T1000 (cell line): ENCODE measurements around the gene ZNF474.

Source experiments
- DNase-seq: peaks from one replicate; lab custom pipeline; 2025; ENCODE audit warnings: mixed read lengths; lab: John Stamatoyannopoulos, UW

ZNF474 gene

DNA sequence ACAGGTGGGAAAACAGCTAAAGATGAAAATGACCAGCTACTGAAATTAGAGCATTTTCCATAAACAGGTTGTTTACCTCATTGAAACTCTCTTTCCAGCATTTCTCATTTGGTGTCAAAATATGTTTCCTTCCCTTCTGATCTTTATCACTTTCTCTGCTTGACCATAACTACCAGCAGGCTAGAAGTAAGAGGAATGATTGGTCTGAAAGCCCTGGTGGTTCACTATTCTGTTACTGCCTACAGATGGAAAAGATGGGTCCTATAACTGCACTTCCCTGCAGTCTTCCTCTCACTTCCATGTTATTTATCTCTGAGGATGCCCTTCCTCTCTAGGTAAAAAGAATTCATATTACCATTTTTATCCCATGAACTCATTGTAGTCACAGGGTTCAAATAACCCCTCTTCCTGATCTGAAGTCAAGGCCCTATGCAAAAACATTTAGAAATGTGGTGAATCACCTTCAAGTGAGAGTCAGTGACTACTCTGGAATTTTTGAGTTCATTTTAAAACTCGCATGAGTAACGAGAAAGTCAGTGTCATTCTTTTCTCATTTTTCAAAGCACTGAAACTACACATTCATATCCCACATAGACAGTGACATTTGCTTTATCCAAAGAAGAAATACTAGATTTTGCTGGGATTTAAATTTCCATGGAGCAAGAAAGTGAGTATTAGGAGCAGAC is 51.7 kb downstream of the ZNF474 start:
- no peak for DNase-seq

DNA sequence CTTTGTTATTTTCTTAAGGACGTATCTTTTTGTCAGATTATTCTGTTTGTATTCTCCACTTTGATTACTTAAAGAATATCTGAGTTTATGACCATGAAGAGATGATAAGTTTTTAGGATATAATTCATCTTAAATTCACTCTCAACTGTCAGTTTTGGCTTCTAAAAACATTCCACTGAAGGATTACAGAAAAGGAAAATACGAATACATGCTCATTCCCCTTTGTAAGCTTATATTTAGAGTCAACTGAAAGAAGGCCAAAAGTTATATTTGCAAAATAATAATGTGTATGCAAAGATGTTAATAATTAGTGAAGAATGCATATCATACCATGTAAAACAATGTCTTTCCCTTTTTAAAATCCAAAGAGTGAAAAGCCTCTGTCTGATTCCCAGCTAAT is 52.5 kb downstream of the ZNF474 start:
- no peak for DNase-seq

DNA sequence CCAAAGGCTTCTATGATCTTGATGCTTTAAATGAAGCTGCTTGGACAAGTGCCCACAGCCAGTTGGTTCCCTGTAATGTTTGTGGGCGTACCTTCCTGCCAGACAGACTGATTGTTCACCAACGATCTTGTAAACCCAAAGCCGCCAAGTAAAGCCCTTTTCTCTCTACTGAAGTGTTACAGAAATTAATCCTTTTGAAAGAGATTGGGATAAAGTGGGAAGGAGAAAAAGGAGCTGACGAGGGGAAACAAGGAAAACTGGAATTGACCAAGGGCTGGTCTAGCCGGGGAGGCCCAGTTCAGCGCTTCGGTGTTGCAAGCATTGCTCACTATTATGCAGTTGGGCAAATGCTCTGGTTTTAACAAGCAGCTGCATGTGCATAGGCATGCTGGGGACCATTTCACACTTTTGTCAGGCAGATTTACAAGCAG is 53.2 kb downstream of the ZNF474 start:
- DNase-seq: no peak

DNA sequence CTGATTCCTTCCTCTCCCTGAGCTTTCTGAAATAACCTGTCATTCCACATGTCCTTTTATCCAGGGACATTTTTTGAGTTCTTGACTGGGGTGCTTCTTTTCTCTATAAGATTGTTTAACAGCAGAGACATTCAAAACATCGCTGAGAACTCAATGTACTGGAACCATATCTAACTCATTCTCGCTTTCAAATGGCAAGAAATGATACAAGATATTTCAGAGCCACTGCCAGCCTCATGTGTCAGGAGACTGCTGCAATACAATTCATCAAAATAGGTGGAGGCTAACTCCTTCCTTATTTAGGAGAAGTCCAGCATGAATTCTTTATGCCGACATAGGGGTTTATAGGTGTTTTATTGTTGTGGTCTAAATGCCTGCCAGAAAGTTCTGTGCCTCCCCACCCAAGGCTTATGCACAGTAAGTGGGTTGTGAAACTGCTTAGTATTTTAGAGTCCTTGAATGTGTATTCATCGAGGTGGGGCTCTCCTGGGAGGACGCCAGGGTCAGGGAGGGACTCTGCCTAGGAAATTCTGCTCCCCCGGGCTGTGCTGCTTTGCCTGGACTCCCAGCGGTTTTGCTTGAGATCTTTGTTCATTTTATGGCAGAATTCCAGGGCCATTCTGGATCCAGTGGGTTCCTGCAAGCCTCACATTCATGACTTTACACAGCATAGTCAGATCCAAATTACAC is 53.9 kb downstream of the ZNF474 start:
- DNase-seq: peak; percentile 40

DNA sequence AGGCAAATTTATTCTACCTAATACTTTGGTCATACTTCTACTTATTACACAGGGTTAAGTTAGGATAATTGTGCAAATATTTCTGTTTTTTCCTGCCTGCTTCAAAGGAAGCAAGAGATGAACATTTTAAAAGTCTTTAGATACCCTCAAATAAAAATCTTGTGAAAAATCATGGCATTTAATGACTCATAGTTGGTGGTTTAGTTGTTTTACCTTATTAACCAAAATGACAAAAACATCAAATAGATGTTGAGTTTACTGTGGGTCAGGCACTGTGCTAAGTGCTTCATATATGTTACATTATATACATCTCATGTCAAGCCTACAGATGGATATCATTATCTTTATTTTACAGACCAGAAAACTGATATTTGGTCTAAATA is 54.4 kb downstream of the ZNF474 start:
- DNase-seq: no peak

DNA sequence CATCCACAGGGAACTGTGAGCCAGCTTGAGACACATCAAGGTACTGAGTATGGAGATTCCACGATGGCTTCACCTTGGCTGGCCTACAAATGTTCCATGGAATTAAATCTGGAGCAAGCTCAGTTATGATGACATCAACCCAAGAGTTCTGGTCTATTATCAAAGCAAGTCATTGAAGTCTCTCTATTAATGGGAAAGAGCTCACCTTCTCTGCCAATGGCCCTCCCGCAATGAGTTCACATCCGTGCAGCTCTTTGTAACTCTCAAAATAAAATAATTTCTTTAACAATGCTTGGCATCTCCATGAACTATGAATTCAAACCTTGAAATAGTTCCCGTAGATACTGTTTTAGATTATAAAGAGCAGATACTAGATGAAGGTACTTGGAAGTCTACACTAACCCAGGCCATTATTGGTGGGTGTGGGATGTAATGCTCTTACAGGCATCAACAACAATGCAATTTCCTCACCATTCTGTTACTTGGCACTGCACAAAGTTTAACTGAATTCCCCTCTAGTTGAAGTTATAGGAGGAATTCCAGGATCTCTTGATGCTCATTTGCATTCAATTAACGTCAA is 55.4 kb downstream of the ZNF474 start:
- no peak for DNase-seq

DNA sequence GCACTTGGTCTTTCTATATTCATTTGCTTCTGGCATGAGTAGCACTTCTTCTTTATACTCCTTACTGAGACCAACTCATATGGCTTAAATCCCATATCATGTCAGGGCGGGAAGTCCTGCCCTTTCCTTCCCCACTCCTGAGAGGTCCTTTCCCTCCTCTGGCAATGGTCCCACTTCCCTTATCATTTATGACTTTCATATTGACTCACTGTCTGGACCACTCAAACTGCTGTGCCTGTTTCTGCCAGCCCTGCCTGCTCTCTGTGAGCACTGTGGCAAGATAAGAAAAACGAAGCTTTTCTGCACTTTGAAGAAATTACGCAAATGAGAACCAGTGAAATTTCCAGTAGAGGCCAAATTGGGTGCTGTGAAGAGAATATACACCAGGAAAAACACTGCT is 58.1 kb downstream of the ZNF474 start:
- no peak for DNase-seq

DNA sequence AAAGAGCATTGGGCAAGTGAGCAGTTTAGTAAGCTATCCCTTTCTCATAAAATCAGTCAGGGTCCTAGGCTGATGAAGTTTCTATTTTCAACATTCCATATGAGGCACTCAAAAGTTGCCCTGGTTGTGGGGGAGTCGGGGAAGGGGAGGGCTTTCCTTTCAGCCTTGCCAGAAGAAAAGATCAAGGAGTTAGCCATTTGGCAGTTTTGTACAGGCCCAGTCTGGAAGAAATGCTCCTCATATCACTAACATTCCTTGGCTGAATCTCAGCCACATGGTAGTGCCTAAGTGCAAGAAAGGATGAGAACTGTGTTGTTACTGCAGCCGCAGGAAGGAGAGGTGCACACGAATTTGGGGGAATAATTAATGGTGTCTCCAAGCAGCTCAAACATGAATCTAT is 60.8 kb downstream of the ZNF474 start:
- DNase-seq: no peak

DNA sequence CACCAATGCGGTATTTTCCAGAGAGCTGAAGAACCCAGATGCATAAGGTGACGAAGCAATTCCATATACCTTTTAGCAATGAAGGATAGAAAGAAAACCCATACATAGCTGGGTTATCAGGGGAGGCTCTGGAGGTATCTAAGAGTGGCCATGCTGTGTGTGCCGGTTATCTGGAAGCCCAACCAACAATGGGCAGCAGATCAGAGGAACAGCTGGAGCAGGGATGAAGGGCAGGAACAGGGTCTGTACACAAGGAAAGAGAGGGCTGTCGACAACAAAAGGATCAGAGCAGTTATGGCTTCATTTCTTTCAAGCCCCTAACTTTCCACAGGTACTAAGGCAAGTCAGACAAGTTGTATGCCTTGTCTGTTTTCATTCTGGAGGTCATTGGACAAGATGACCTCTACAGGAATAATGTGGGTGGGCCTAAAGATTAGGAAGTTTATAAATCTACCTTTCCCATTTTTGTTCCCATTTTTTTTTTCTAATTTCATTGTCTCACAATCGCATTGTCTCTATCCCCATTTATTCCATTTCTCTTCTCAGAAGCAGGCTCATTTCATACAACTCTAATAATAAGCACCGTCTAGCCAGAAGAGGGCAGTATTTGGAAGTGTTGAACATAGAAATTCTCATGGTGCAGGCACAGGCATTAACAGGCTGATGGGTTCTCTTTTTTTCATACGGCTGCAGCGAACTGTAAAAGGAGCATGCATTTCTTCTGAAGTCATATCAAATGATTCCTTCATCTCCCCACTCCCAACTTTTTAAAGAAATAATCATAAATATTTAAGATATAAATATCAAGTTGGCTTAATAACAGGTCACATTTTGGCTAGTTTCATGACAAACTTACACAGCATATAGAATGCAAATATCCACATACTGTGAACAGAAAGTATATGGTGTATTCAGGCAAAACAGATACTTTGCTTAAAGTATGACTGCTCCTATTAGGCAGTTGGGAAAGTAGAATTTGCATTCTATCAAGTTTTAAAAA is 63.5 kb downstream of the ZNF474 start:
- DNase-seq: no peak

DNA sequence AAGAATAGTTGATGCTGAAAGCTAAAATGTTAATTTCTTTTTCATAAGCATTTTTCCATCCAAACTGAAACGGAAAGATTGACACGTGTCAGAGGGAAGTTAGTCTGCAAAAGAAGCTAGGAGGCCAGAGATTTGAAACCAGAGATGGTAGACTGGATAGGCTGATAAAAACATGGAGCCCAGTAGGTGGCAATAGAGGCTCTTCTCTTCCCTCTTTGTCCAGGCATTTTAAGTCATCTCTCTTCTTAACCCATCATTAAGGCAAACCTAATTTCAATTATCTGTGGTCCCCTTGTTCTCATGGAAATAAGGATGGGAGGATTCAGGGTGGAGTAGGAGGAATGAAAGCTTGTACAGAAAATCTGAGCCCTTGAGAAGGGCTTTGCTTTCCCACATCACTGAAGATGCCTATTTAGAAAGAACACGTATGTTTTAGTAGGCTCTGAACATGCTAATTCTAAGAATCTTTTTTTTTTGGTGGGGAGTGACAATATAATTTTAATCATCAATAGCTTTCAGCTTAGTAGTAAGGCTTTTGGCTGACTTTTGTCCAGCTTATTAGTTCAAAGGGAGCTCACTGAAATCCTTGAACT is 66.6 kb downstream of the ZNF474 start:
- no peak for DNase-seq

DNA sequence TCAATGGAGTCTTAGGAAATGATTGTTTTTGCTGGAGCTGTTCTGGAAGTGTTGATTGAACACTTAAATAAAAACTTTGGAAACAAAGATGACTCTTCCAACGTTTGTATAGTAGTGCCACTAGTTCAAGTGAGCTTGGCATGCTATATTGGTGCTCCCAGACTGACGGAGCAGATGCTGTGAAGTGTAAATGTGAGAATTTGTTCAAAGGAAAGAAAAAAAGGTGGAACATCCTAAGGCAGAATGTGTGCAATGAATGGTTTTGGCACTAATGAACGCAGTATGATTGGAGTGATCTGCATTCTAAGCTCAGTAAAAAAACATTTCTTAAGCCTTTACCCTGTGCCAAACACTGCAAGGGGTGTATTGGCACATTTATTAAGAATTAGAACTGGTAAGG is 69.8 kb downstream of the ZNF474 start:
- DNase-seq: no peak

DNA sequence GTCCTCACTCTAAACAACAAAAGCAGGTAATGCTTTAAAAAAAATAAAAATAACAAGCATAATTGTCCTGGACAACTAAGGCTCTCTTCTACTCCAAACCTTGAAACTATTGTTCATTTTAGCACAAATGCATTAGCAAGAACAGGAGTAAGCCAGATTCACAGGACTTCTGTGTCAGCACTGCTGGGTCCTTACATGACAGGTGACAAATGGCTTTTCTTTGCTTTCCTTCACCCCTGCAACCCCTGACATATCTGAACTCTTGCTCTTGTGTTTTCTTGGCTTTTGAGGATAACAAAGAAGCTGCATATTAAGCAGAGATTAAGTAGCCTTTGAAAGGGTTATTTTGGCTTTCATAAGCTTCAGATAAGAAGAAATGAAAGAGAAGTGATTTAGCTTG is 71.1 kb downstream of the ZNF474 start:
- no peak for DNase-seq

DNA sequence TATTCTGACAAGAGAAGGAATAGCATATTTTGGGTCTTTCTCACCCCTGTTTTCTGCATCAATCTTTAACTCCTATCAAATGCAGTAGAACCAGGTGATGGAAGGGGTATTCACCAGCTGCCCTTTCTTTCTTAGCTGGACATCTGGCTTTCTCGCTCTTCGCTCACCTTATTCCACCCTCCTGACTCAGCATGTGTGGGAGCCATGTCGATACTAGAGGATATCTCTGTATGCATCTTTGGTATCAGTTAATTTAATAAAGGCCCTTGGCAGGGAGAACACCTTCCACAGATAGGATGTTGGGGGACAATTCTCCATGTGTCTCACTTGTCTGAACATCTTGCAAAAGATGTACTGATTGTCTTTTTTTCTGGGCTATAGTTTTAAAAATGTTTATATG is 71.5 kb downstream of the ZNF474 start:
- no peak for DNase-seq

DNA sequence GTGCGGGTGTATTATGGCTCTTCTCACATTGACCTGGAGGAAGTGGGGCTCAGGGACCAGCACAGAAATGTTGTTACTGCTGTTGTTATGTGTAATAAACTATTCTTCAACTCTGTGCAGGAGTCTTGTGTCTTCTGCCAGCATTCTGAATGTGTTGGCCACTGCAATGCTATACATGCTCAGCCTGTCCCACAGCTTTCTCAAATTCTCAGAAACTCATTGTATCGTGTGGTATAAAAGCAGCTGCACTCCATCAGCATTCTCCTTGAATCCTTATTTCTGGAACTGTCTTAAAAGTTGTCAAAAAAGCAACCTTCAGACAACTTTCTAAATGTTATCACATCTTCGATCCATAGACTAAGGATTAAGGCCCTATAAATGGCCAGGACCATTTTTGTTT is 72.0 kb downstream of the ZNF474 start:
- DNase-seq: no peak

DNA sequence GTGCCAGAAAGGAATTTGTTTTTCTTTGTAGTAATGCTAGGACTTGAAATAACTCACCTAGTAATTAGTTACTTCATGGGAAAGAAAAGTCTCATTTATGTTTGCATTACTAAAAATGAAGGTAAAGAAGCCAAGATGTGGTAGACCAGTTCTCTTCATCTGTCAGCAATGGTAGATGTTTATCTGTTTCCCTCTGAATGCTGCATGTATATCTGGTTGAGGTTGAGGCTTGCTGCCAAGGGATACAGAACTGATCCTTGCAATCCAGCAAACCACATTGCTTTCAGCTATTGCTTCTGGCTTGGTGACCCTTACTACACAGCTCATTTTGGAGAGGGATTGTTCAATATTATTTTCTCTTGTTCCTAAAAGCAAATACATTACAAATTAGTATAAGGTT is 73.6 kb downstream of the ZNF474 start:
- no peak for DNase-seq
